IPS DF 6.9 (cell line): ENCODE data around the gene SPAG7.

Source experiments
- DNase-seq: peaks from one replicate; pipeline ENCODE4 v3.0.0-alpha.2; 2013; ENCODE audit warnings: low read depth, low spot score
- H3K27ac ChIP-seq: one replicate; pipeline ENCODE4 v1.5.1; 2013; ENCODE audit warnings: low read length, control low read depth
- H3K27me3 ChIP-seq: 2 replicates; pipeline ENCODE4 v1.6.1; 2013; ENCODE audit warnings: mild to moderate bottlenecking, low read length; ENCODE audit not compliant: control insufficient read depth, insufficient read depth
- H3K36me3 ChIP-seq: 2 replicates; pipeline ENCODE4 v1.6.1; 2013; ENCODE audit warnings: low read length; ENCODE audit not compliant: control insufficient read depth, insufficient read depth
- H3K4me1 ChIP-seq: 2 replicates; pipeline ENCODE4 v1.6.1; 2013; ENCODE audit warnings: low read length; ENCODE audit not compliant: control insufficient read depth, insufficient read depth
- H3K4me3 ChIP-seq: 2 replicates; pipeline ENCODE4 v1.5.1; 2013; ENCODE audit warnings: mild to moderate bottlenecking, low read length
- H3K9me3 ChIP-seq: 2 replicates; pipeline ENCODE4 v1.6.1; 2013; ENCODE audit warnings: low read length, inconsistent platforms; ENCODE audit not compliant: control insufficient read depth, insufficient read depth
- WGBS: extraction: QIAGEN DNeasy Blood & Tissue Kit; methylation state at CpG from one replicate; pipeline ENCODE4 v1.1.7; 2013; ENCODE audit warnings: mixed read lengths, missing lambda C conversion rate; ENCODE audit not compliant: insufficient read length, insufficient coverage; 5-methylcytosine and 5-hydroxymethylcytosine counted together

The SPAG7 gene

GRCh38 chr17:4965311-4965986 lies 2.2 kb downstream of the SPAG7 start:
- 0 out of 2 replicates have a peak, but pooled peaks cover 5% of the 10 kb centered on the region for H3K36me3 ChIP-seq
- H3K27me3 ChIP-seq, result no peaks in the 10 kb centered on the region
- no CpG with 5 or more reads among the region's 15 CpGs for WGBS
- H3K4me3 ChIP-seq, result no peak overlapping the region
- no peak overlapping the region for H3K27ac ChIP-seq
- H3K4me1 ChIP-seq, result peaks cover 3% of the 10 kb centered on the region; the same call in 1 of the 2 replicates
- DNase-seq, result no peak
- no peaks in the 10 kb centered on the region for H3K9me3 ChIP-seq

DNA sequence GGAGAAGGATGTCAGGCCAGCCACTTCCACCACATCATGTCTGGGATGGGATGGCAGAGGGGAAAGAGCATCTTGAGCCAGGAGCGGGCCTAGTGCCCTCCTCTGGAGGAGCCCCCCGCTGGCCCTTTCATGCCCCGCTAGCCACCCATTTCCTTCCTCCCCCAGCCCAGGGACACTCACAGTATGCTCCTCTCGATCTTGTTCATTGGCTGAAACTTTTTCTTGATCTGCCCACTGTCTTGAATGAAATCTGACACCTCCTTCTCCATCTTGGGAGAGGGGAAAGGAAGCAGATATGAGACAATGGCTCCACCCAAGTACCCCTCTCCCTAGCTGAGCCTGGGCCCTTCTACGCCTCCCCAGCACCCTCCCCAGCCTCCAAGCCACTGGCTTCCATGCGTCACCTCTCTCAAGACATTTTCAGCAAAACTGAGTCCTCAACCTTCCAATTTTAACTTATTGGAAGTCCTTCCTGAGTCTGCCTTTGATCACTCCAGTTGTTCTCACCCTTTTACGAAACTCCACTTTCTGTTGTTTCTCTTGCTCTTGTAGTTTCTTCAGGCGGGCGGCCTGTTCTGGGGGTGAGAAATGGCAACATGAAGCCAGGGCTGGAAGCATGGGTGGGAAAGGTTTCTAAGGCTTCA lies 7.2 kb downstream of the SPAG7 start:
- no peak overlapping the region for H3K27ac ChIP-seq
- 0 out of 2 replicates have a peak, but pooled peaks cover 3% of the 10 kb centered on the region for H3K36me3 ChIP-seq
- H3K4me1 ChIP-seq, result peaks cover 5% of the 10 kb centered on the region
- DNase-seq, result no peak
- no peaks in the 10 kb centered on the region for H3K27me3 ChIP-seq
- no peak overlapping the region for H3K4me3 ChIP-seq
- H3K9me3 ChIP-seq, result no peaks in the 10 kb centered on the region
- no CpG with 5 or more reads among the region's 9 CpGs for WGBS

DNA sequence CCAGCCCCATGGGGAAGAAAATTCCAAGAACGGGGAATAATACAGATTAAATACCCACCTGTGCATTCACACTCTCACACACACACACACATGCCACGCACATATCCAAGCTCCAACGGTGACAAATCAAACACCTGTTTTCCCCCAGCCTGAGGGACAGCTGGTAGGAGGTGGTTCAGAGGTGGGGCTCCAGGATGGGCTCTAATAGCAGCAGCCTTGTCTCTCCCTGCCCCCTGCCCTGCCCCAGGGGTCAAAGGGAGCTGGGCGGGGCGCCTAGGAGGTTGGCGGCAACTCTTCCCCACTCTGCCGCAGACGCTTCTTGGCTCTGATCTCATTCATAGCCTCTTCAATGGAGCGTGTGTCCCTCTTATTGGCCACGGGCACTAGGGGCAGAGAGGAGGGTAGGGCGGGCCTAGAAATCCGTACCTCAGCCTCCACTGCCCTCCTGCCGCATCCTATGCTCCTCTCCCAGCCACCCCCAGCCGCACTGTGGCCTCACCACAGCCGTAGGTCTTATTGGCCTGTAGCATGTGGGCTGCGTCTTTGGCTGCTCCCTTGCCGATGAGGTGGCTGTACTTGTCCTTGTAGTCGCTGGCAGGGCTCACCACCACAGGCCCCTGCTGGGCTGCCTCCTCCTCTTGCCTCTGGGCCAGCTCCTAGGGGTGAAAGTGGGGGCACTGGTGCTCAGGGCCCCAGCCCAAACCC lies 8.2 kb downstream of the SPAG7 start:
- no peak for DNase-seq
- no peak overlapping the region for H3K4me3 ChIP-seq
- no peak overlapping the region for H3K27ac ChIP-seq
- no peaks in the 10 kb centered on the region for H3K9me3 ChIP-seq
- H3K36me3 ChIP-seq, result 0 out of 2 replicates have a peak, but pooled peaks cover 3% of the 10 kb centered on the region
- H3K4me1 ChIP-seq, result peaks cover 5% of the 10 kb centered on the region
- no peaks in the 10 kb centered on the region for H3K27me3 ChIP-seq
- no CpG with 5 or more reads among the region's 18 CpGs for WGBS

- H3K4me1 ChIP-seq, result peaks cover 5% of the 10 kb centered on the region
- no peak for DNase-seq
- no peaks in the 10 kb centered on the region for H3K27me3 ChIP-seq
- no CpG with 5 or more reads among the region's 3 CpGs for WGBS
- H3K9me3 ChIP-seq, result no peaks in the 10 kb centered on the region
- 0 out of 2 replicates have a peak, but pooled peaks cover 3% of the 10 kb centered on the region for H3K36me3 ChIP-seq
- H3K4me3 ChIP-seq, result no peak overlapping the region
- H3K27ac ChIP-seq, result no peak overlapping the region
Measured at GRCh38 chr17:4958102-4958501, 9.5 kb downstream of the SPAG7 start.

DNA sequence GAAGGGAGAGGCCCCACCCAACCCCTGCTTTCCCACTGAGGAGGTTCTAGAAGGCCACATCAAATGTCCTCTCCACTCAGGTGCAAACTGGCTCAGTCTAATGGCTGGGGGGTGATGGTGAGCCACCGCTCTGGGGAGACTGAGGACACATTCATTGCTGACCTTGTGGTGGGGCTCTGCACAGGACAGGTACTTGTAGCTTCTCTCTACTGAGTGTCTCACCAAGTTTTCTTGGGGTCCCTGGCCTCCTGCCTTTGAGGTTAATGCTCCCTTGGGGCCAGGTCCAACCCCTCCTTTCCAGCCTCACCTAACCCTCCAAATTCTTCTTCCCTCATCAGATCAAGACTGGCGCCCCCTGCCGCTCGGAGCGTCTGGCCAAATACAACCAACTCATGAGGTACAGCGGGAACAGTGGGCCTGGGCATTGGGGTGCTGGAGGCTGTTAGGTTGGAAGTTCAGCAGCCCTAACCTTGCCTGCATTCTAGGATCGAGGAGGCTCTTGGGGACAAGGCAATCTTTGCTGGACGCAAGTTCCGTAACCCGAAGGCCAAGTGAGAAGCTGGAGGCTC lies 11.0 kb downstream of the SPAG7 start:
- peaks cover 5% of the 10 kb centered on the region for H3K4me1 ChIP-seq
- H3K9me3 ChIP-seq, result no peaks in the 10 kb centered on the region
- no peaks in the 10 kb centered on the region for H3K27me3 ChIP-seq
- no CpG with 5 or more reads among the region's 10 CpGs for WGBS
- H3K4me3 ChIP-seq, result no peak overlapping the region
- 0 out of 2 replicates have a peak, but pooled peaks cover 3% of the 10 kb centered on the region for H3K36me3 ChIP-seq
- H3K27ac ChIP-seq, result no peak overlapping the region
- no peak for DNase-seq

DNA sequence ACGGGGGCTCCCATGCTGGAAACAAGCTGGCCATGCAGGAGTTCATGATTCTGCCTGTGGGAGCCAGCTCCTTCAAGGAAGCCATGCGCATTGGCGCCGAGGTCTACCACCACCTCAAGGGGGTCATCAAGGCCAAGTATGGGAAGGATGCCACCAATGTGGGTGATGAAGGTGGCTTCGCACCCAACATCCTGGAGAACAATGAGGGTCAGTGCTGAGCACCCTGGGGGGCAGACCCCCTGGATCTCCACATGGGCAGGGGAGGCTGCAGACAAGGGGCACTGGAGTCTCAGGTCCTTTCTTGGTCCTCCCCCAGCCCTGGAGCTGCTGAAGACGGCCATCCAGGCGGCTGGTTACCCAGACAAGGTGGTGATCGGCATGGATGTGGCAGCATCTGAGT lies 12.5 kb downstream of the SPAG7 start:
- no CpG with 5 or more reads among the region's 8 CpGs for WGBS
- 0 out of 2 replicates have a peak, but pooled peaks cover 3% of the 10 kb centered on the region for H3K36me3 ChIP-seq

DNA sequence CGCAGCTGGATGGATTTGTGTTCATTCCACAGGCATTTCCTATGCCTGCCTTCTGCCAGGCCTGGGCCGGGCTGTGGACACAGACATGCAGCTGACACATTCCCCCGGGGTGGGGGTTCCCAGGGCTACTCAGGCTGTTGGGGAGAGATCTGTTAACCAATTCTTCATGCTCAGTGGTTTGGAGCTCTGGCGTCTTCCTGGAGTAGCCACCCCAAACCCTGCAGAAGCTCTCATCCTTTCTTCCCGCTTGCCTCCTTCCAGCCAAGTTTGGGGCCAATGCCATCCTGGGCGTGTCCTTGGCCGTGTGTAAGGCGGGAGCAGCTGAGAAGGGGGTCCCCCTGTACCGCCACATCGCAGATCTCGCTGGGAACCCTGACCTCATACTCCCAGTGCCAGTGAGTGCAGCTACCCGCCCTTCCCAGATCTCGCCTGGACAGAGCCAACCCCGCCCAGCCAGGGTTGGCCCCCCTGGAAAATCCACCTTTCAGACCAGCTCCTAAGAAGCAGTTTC lies 14.1 kb downstream of the SPAG7 start:
- no CpG with 5 or more reads among the region's 14 CpGs for WGBS
- DNase-seq, result no peak
- Histone ChIP-seq H3K27ac (no peak overlapping the region), H3K9me3 (no peaks in the 10 kb centered on the region), H3K27me3 (no peaks in the 10 kb centered on the region), H3K4me3 (no peak overlapping the region), H3K4me1 (0 out of 2 replicates have a peak, but pooled peaks cover 3% of the 10 kb centered on the region), H3K36me3 (no peaks in the 10 kb centered on the region)

More for the DNA sequence above, 12.5 kb downstream of the SPAG7 start:
- H3K27ac ChIP-seq, result no peak overlapping the region
- DNase-seq, result no peak
- H3K27me3 ChIP-seq, result no peaks in the 10 kb centered on the region
- no peak overlapping the region for H3K4me3 ChIP-seq
- peaks cover 6% of the 10 kb centered on the region; the same call in 1 of the 2 replicates for H3K4me1 ChIP-seq
- no peaks in the 10 kb centered on the region for H3K9me3 ChIP-seq

DNA sequence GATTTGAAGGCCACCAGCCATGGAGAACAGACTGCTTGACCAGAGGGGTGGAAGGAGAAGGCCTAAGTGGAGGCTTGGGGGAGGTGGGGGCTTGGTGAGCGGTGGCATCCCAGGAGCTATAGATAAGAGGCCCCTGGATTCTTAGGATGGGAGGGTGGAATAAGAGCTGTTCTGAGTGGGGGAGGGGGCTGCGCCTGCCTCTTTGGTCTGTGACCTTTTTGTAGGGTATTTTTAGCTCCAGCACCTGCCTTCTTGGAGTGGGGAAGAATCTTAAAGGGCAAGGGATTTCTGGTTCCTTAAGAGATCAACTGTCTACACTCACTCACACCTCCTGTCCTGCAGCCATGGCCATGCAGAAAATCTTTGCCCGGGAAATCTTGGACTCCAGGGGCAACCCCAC lies 16.1 kb downstream of the SPAG7 start:
- DNase-seq, result no peak
- Histone ChIP-seq H3K4me1 (0 out of 2 replicates have a peak, but pooled peaks cover 3% of the 10 kb centered on the region), H3K27me3 (no peaks in the 10 kb centered on the region), H3K36me3 (peaks cover 3% of the 10 kb centered on the region), H3K9me3 (no peaks in the 10 kb centered on the region), H3K27ac (no peak overlapping the region), H3K4me3 (no peak overlapping the region)
- WGBS, result no CpG with 5 or more reads among the region's 3 CpGs

GRCh38 chr17:4950746-4951204 lies 16.8 kb downstream of the SPAG7 start, which contains the start of gene ENO3:
Gene ENO3, plus strand, starts transcription at chr17:4951119. Its CDS starts 711 bp downstream, at chr17:4951830.
- H3K27me3 ChIP-seq, result no peaks in the 10 kb centered on the region
- H3K9me3 ChIP-seq, result no peaks in the 10 kb centered on the region
- H3K36me3 ChIP-seq, result peaks cover 9% of the 10 kb centered on the region
- H3K27ac ChIP-seq, result no peak within 1 kb of the TSS
- peak within 1 kb of the TSS; percentile 42; the same call in 1 of the 2 replicates for H3K4me3 ChIP-seq
- no peak for DNase-seq
- peaks cover 5% of the 10 kb centered on the region; the same call in 1 of the 2 replicates for H3K4me1 ChIP-seq
- whole genome bisulfite sequencing, result no CpG with 5 or more reads among the region's 7 CpGs
